Anterior cingulate cortex (tissue), 58 donors: Measurements from ENCODE around the gene ADIPOR2.
"Not testable (repeated sequence)": the region's sequence is repeated elsewhere in the genome, so short reads cannot be mapped to it uniquely, and the experiment has no call there.

ENCODE experiments used
- DNase-seq, 58 donors: peaks; one replicate each; lab custom pipeline; 2025; lab: John Stamatoyannopoulos, UW

Gene ADIPOR2

DNA sequence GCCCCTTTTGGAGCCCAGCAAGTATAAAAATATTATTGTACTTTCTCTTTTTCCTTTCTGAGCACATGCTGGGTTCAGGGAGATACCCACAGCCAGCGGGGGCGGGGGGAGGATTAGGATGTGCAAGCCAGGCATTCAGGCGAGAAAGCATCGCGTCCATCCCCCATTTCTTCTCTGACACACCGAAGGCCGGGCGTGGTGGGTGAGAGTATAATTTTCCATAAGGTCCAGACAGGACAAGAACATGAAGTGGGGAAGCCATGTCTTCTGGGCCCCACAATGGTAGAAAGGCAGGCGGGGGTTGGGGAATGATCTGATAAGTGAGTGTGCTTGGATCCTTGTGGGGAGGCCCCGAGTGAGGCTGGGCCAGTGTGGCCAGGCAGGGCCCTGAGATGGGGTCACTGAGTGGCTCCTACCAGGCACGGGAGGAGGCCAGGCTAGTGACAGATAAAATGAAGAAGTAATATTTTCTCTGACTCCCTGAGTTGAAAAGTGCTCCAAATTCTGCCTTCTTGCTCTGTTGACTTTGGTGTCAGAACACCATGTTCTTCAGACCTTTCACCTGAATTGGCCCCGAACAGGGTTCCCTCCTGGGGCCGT is 118.8 kb downstream of the ADIPOR2 start:
- no peak for DNase-seq

DNA sequence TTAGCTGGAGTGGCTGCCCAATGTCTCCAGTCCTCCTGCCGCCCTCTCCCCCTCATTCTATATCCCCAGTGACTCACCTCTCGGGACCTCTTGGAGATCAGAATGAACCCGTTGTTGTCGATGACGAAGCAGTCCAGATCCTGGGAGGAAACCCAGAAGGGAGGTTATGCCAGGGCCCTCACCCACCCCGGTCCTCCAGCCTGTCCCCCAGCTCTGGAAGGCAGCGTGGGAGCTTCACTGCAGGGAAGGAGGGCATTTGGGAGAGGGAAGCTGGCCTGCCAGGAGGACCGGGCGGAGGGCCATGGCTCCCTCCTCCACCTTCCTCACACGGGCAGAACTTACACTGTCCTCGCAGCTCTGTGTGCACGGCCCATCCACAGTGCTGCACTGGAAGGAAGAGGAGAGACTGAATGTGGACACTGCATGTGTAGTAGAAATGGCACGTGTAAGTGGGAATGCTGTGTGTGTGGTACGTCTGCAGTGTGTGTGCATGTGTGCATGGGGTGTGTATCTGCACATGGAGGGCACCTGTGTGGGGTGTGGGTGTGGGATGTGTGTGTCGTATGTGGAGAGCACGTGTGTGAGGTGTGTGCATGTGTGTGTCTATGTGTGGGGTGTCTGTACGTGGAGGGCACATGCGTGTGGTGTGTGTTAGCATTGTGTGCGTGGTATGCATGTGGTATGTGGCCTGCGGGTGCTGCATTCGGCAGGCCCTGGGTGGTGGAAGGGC is 119.5 kb downstream of the ADIPOR2 start:
- no peak for DNase-seq

DNA sequence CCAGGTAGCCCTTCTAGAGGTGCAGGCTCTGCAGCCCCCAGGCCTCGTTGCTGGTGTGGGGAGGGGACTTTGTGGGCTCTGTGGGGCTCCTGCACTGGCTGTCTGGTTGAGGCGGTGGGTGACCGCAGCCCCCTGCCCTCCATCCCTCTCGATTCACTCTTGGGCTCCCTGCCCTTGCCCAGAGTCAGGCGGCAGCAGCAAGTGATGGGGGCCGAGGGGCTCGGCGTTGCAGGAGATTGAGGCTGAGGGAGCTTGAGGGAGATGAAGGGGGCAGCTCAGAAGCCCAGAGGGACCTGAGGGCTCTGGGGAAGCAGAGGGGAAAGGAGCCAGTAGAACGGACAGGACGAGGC is 120.0 kb downstream of the ADIPOR2 start:
- DNase-seq: no peak

DNA sequence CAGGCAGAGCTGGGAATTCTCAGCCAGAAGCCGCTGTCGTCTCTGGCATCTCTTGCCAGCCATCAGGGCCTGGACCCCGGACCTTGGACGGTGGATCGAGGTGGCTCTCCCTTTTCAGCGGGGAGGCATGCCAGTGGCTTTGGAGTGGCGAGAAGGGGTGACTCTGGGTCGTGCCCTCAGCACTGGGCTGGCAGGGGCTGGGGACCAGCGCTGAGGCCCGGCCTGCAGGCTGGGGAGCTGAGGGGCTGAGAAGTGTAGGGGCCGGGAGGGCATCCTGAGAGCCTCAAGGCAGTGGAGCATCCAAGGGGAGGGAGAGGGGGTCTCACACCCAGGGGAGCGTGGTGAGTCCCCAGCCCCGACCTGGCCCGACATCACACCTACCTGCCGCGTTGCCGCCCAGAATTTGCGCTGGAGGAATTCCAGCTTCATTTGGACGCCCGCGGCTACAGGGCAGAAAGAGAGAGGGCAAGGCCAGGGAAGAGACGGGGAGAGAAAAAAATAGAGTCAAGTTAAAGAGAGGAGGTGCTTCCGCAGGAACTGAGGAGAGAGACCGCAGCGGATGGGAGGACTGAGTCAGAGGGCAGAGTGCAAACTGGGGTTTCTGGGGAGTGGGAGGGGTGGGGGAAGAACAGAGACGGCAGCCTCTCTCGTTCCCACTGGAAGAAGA is 120.5 kb downstream of the ADIPOR2 start:
- DNase-seq: no peak

DNA sequence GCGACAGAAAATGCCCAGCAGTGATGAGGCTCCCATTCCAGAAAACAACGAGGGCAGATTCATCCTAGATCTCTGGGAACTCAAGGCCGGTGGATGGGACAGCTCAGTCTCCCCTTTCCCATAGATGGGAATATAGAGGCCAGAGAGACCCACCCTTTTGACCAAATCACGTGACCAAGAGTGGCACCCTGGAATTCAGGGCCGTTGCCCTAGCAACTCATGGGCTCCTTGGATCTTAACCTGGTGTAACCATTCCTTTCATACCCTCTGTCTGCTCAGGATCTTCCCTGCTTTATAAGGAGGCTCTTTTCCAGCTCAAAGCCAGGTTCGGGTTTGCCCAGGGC is 121.0 kb downstream of the ADIPOR2 start:
- no peak for DNase-seq

DNA sequence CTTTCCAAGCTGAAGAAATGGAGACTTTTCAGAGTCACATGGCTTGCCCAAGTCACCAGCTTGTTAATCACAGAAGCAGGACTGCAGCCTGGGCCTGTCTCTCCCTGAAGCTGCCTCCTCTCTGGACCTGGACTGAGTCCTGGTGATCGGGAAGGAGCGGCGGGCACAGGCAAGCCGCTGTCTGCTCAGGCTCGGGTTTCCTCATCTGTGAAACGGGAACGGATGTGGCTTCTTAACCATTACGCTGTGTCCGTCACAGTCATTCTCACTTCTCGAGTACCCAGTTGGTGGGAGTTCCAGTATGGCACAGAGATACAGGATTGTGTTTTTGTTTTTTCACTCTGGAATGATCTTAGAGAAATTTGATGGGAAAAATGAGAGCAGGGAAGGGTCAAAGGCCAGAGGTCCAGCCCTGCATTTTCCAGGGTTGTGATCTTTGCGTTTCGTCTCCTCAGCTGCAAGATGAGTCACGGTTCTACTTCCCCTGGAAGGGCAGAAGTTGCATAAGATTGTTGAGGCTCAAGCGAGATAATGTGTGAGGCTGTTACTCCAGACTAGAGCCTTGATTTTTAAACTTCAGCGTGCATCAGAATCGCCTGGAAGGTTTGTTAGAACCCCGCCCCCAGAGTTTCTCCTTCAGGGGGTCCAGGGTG is 121.9 kb downstream of the ADIPOR2 start:
- DNase-seq: peak in 5 of 58 donors; percentile 17 to 56 (median 31)

DNA sequence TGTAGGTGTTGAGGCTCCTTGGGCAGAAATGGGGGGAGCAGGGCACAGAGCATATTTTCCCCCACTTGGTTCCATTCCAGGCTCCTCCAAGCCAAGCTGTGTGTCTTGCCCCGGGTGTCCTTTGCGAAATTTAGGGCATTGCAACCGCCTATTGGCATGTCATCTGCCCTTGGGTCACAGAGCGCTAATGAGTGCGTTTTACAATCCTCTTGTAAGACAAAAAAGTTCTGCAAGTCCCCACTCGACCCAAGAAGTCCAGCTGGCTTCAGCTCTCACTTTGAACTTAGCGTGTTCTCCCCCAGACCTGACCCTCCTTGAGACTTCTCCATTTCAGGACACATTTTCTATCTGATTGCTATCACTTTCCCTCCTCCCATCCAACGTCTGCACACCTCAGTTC is 123.4 kb downstream of the ADIPOR2 start:
- DNase-seq: no peak

DNA sequence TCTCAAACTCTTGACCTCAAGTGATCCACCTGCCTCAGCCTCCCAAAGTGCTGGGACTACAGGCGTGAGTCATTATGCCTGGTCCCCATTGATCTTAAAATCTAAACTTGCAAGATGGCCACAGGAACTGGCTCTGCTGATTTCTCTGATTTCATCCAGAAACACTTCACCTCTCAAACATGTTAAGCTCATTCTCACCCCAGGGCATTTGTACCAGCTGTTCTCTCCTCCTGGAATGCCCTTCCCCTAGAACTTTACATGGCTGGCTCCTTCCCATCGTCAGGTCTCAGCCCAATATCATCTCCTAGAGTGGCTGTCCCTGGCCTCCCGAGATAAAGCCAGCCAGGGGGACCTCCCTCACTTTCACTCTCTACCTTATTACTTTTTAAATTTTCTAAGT is 124.2 kb downstream of the ADIPOR2 start:
- DNase-seq: no peak

DNA sequence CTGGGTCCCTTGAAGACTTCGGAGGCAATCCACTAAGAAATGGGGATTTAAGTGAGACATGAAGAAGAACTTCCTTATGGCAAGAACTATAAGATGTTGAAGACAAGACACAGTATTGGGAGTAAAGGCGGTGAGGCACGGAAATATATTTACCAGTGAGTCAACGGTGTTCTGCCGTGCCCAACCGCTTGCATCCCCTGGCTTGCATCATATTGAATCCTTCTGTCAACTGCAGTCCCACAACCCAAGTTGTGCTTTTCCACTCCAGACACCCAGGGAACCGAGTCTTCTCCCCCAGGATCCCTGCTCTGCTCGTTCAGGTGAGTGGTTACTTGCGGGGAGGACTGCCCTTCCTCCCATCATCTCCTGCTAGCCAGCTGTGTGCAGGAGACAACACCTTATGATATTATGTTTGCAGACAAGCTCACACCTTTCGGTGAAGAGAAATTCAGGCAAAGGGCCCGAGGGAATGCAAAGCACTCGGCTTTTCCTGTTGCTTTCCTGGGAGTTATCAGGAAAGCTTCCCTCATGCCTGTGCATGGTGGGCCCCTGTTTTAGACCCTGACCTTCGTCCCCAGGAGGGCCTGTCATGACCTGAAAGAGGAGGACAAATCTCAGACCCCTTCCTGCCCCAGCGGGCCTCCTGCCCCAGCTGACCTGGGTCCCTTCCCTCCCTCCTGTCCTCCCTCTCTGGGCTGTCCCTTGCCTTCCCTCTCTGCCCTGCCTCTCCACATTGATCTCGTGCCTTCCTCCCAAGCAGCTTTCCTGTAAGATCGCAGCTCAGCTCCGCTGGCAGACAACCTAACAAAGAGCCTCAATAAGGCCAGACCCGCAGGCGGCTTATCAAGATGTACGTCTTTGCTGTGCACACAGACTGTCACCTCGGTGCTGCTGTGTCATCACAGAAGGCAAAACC is 125.2 kb downstream of the ADIPOR2 start:
- DNase-seq: no peak

DNA sequence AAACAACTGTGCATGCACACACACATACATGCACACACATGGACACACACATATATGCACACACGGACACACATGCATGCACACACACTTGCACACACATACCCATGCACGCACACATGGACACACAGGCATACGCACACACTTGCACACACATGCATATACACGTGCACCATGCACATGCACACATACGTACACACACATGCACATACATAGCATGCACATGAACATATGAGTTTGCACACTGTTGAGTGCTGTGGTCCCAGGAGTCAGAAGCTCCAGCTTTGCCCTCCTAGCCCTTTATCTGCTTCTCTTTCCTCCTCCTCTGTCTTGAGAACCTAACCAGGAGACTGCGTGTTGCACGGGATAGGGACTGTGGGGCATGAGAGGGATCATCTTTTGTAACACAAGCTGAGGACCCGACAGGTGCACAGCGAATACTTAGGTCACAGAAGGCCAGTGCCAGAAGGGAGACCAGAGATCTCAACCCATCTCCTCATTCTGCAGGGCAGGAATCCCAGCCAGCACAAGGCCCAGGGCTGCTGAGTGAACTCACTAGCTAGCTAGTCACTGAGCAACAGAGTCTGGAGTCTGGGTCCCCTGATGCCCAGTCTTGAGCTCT is 126.0 kb downstream of the ADIPOR2 start:
- no peak for DNase-seq

DNA sequence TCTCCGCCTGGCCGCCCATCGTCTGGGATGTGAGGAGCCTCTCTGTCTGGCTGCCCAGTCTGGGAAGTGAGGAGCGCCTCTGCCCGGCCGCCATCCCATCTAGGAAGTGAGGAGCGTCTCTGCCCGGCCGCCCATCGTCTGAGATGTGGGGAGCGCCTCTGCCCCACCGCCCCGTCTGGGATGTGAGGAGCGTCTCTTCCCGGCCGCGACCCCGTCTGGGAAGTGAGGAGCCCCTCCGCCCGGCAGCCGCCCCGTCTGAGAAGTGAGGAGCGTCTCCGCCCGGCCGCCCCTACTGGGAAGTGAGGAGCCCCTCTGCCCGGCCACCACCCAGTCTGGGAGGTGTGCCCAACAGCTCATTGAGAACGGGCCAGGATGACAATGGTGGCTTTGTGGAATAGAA is 127.1 kb downstream of the ADIPOR2 start:
- not testable (repeated sequence) for DNase-seq

DNA sequence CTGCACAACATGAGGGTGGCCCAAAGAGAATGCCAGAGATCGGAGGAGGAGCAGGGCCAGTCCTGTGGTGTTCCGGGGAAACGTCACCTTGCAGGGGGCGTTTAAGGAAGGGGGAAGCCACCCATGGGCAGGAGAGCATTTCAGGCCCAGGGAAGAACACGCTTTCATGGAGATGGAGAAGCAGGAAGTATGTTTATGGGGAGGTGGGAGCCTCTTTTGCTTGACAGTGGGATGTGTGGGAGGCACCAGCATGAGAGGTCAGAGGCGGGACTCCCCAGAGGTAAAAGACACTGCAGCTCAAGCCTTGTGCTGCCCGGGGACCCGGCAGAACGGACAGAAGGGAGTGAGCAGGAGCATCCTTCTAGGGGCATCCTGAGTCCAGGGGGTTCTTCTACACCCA is 128.2 kb downstream of the ADIPOR2 start:
- DNase-seq: no peak

DNA sequence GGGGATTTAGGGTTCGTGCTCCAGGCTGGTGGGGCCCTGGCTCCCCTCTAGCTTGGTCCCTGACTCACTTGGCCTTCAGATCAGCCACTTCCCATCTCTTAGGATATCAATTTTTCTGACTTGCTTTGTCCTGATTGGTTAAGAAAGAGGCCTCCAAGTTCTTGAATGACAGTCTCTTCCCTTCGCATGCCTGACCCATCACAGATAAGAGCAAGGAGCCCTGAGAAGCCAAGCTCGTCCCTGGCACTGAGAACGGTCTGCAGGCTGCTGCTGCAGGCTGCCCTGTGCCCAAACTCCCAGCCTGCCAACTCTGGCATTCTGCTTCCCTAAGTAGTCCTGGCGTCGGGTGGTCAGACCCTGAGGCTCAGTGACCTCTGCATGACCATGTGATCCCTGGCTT is 128.7 kb downstream of the ADIPOR2 start:
- no peak for DNase-seq

DNA sequence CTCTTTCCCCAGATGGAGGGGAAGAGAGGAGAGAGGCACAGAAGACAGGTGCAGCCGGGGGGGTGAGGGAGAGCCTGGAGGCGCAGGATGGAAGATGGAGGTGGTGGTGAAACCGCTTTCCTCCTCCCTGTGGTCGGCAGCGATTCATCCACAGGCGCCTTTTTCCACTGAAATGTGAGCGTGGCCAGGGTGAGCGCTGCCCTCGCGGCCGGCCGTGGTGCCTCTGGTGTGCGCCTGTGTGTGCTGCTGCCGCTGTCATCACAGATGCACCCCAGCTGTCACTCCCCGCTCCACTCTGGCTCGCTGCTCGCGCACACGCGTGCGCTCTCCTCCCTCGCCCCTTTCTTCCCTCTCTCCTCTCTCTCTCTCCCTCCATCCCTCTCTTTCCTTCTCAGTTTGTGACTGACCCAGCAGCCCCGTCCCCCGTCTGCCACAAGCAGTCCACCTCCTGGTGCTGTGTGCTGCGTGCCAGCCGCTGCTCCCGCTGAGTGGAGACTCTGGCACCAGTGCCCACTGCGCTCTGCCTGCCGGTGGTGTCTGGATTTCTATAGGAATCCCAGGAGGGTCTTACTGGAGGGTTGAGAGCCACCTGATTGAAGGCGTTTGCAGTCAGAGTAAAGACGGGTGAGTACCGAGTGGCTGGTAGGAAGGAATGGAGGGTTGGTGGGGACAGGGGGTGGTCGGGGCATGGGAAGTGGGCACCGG is 129.5 kb downstream of the ADIPOR2 start, which contains the start of gene LRTM2:
LRTM2 (plus strand) TSS at position 375 of the 705 bp plus-strand sequence. CDS start 7,584 bp downstream, outside the sequence.
- peak in 25 of 58 donors; percentile 8 to 81 (median 39) for DNase-seq

DNA sequence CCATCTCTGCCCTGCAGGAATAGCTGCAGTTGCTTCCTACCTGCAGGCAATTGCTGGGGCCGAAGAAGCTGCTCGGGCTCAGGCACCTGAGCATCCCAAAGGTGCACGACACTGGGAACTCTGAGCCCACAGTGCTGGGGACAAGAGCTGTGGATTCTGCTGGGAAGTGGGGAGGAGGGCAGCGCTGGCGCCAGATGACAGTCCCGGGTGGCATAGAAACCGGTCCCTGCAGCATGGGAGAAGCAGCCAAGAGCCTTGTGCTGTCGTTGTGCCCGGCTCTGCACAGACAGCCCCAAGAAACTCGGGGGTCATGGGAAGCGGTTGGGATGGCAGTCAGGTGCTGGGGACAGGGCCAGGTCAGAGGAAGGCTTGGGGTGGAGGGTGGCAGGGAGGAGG is 130.0 kb downstream of the ADIPOR2 start:
- peak in 8 of 58 donors; percentile 14 to 49 (median 26) for DNase-seq

DNA sequence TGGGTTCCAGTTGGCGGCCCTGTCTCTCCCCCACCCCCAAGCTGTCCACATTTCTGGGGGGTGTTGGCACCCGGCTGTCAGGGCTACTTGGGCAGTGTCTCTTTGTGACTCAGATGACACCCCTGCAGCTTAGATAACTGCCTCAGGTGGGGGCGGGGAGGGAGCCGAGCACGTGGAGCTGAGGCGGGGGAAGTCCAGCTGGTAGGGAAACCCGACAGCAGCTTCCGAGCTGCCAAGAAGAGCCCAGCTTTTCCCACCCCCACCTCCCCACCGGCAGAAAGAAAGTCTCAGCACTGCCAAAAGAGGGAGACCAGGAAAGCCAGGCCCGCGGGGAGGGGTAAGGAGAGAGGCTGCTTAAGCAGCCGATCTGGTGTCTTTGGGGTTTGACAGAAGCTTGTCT is 130.9 kb downstream of the ADIPOR2 start:
- peak in 27 of 58 donors; percentile 17 to 69 (median 41) for DNase-seq

DNA sequence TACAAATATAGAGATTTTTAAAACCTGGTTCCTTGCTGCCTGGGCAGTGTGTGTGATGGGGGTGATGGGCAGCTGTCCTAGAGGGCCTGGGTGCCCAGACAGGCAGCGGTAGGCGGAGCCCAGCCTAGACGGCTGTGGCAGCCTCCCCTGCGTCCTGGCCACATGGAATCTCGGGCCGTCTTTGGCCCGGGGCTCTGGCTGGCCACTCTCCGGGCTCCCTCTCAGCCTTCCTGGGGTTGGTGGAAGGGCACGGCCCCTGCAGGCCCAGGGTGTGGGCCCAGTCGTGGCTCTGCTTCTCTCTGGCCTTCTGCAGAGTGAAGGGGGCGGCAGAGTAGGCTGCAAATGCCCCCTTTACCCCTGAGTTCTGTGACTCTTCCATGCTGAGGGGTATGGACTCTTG is 131.8 kb downstream of the ADIPOR2 start:
- DNase-seq: no peak

DNA sequence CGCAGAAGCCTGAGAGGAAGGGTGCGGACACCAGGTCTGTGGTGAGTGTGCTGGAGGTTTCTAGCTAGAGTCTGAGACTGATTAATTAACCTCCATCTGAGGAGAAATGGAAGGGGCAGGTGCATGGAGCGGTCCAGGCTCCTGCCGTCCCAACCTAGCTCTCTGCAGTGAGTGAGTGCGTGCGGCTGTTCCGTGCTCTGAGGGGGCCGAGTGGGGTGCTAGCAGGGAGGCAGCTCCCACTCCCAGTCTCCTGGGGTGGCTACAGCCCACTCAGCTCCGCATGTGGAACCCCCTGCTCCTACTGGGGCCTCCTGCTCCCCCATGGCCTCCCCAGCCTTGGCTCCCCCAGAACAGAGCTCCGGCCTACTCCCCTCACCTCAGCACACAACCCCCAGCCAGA is 132.4 kb downstream of the ADIPOR2 start:
- no peak for DNase-seq
